Naive thymus-derived CD4-positive, alpha-beta T cell (primary cell): ENCODE measurements around the gene USPL1. TPM values are rescaled to one million over a fixed set of nuclear protein-coding genes. Genes with fewer than 3 reads are reported as not detected.

ENCODE experiments used
- ATAC-seq: fragments of 150-1000 bp; cut with Tn5 transposase; 2 replicates; pipeline ENCODE4 v1.10.0; 2021; ENCODE audit warnings: mild to moderate bottlenecking, moderate library complexity
- CTCF ChIA-PET: fragments of 350-600 bp; sonication (Branson Sonifier 250); formaldehyde crosslinking; loops from one replicate; lab custom pipeline; 2021; ENCODE audit warnings: antibody characterized with exemption; lab: Charles Lee
- POLR2A ChIA-PET: fragments of 350-600 bp; sonication (Branson Sonifier 250); formaldehyde crosslinking; loops from one replicate; lab custom pipeline; 2021; ENCODE audit warnings: antibody characterized with exemption, inconsistent platforms; lab: Charles Lee
- DNase-seq, 9 donors: peaks; one replicate each; pipeline versions ENCODE4 v3.0.0 to v3.0.0-alpha.2; 2020 to 2022; ENCODE audit warnings: mixed read lengths in 1 of 9
- H3K27ac ChIP-seq: one replicate; pipeline ENCODE4 v1.7.0; 2013; ENCODE audit warnings: mild to moderate bottlenecking, low read depth, low read length, moderate library complexity
- H3K27me3 ChIP-seq, 2 donors: one replicate each; pipeline ENCODE4 v1.7.0; 2013; ENCODE audit warnings: low read length in 2 of 2, mild to moderate bottlenecking in 2 of 2, moderate library complexity in 2 of 2; ENCODE audit not compliant: control insufficient read depth in 2 of 2, insufficient read depth in 2 of 2
- H3K36me3 ChIP-seq, 3 experiments: 1 replicate in 2 of 3; 2 replicates in 1 of 3; pipeline ENCODE4 v1.7.0; 2013; ENCODE audit warnings: low read length in 3 of 3, mild to moderate bottlenecking in 3 of 3, moderate library complexity in 1 of 3; ENCODE audit not compliant: insufficient read depth in 3 of 3, control insufficient read depth in 2 of 3
- H3K4me1 ChIP-seq, 2 donors: one replicate each; pipeline ENCODE4 v1.7.0; 2013; ENCODE audit warnings: low read length in 2 of 2, mild to moderate bottlenecking in 2 of 2, moderate library complexity in 1 of 2; ENCODE audit not compliant: control insufficient read depth in 2 of 2, insufficient read depth in 2 of 2
- H3K4me3 ChIP-seq: 2 replicates; pipeline ENCODE4 v1.7.0; 2013; ENCODE audit warnings: mild to moderate bottlenecking, low read length
- H3K9me3 ChIP-seq, 3 experiments: 1 replicate in 2 of 3; 2 replicates in 1 of 3; pipeline ENCODE4 v1.7.0; 2013; ENCODE audit warnings: low read length in 3 of 3; ENCODE audit not compliant: control insufficient read depth in 2 of 3
- H3K27ac Mint-ChIP-seq, 9 donors: one replicate each; pipeline ENCODE4 v1.8.0; 2020 to 2022; ENCODE audit warnings: mixed read lengths in 9 of 9, mild to moderate bottlenecking in 8 of 9, moderate library complexity in 5 of 9, inconsistent platforms in 2 of 9
- H3K27me3 Mint-ChIP-seq, 5 donors: one replicate each; pipeline ENCODE4 v1.8.0; 2021 to 2022; ENCODE audit warnings: mixed read lengths in 5 of 5, mild to moderate bottlenecking in 1 of 5
- H3K36me3 Mint-ChIP-seq, 5 donors: one replicate each; pipeline ENCODE4 v1.8.0; 2020 to 2022; ENCODE audit warnings: mixed read lengths in 5 of 5, mild to moderate bottlenecking in 3 of 5, inconsistent platforms in 1 of 5
- H3K4me1 Mint-ChIP-seq, 7 donors: one replicate each; pipeline ENCODE4 v1.8.0; 2020 to 2022; ENCODE audit warnings: mixed read lengths in 7 of 7, mild to moderate bottlenecking in 3 of 7, inconsistent platforms in 1 of 7
- H3K4me3 Mint-ChIP-seq, 10 donors: one replicate each; pipeline ENCODE4 v1.8.0; 2020 to 2022; ENCODE audit warnings: mild to moderate bottlenecking in 10 of 10, mixed read lengths in 10 of 10, moderate library complexity in 6 of 10, inconsistent platforms in 2 of 10
- H3K9me3 Mint-ChIP-seq, 11 donors: one replicate each; pipeline ENCODE4 v1.8.0; 2020 to 2022; ENCODE audit warnings: mixed read lengths in 11 of 11, mild to moderate bottlenecking in 4 of 11, inconsistent platforms in 1 of 11, moderate library complexity in 1 of 11
- intact Hi-C, 2 donors: fragments of 100-400 bp; cut with micrococcal nuclease; formaldehyde crosslinking; loops; one replicate each; pipeline ENCODE4 v1.15.1; 2023
- polyA plus RNA-seq, 2 donors: library from polyadenylated mRNA; unstranded; fragments of 300-500 nt; fragmentation: Illumina TruSeq; gene quantifications; one replicate each; pipeline ENCODE4 v1.2.3, GENCODE V29; 2021
- total RNA-seq, 6 experiments: library from RNA in 5 of 6; stranded (reverse) in 5 of 6; gene quantifications; 1 replicate in 5 of 6; 2 replicates in 1 of 6; pipeline ENCODE4 v1.2.3 and lab custom pipeline; 2021 to 2026

The USPL1 gene
- total and polyA plus RNA-seq, 7 experiments from 2014 or later = 17.4 to 34.7 (median 26.6) TPM

DNA sequence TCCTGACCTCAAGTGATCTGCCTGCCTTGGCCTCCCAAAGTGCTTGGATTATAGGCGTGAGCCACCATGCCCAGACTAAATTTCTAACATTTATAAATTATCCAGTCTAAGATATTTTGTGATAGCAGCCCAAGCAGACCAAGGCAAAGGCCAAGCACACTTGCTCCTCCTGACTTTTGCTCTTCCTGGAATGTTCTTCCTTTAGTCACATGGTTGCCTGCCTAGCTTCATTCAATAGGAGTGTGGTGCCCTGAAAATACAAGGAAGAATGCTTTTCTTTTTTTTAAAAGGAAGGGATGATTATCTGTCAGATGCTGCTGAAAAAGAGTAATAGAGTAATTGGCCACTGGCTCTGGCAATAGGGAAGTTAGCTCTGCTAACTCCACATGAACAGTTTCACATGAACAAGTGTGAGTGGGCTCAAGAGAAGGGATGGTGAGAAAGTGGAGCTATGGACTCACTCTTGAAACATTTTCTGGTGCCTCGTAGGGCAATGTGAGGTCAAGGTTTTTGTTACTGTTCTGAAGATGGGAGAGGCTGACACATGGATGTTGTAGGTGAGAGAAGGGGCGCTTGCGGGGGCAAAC, 47.1 kb downstream of the USPL1 start:
- intact Hi-C loops = no loop called here
- H3K36me3 ChIP-seq = no peaks in the 10 kb centered on the region
- no peaks in the 10 kb centered on the region for H3K27me3 ChIP-seq
- H3K4me1 Mint-ChIP-seq = peaks cover 0 to 8% (median 0%) of the 10 kb centered on the region in 7 donors
- ChIA-PET CTCF (no interaction called here), POLR2A (no interaction called here)
- DNase-seq (no peak), ATAC-seq (no peak)
- H3K27me3 Mint-ChIP-seq = no peaks in the 10 kb centered on the region
- H3K4me3 Mint-ChIP-seq = no peak overlapping the region
- H3K27ac ChIP-seq = no peak overlapping the region
- peaks cover 0 to under 1% (median 0%) of the 10 kb centered on the region in 5 donors for H3K36me3 Mint-ChIP-seq
- H3K9me3 ChIP-seq = no peaks in the 10 kb centered on the region
- no peak overlapping the region for H3K27ac Mint-ChIP-seq
- peaks cover 0 to 4% of the 10 kb centered on the region in 2 donors for H3K4me1 ChIP-seq
- no peaks in the 10 kb centered on the region for H3K9me3 Mint-ChIP-seq
- no peak overlapping the region for H3K4me3 ChIP-seq

DNA sequence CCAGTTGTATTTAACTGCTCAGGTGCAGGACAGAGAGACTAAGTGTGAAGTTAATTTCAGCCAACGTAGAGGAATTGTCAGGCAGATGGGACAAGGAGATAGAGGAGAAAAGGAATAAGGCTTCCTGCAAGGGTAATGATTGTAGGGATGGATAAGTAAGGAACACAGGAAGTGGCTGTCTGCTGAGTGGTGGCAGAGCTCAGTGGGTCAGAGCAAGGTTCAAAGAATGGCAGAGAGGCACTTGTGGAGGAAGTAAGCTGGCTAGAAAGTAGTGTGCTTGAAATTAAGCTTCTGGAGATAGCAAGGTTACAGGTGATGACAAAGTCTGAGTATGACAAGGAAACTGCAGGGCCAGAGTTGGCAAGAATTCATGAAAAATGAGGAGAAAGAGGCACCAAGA, 47.9 kb downstream of the USPL1 start:
- no peak for ATAC-seq

DNA sequence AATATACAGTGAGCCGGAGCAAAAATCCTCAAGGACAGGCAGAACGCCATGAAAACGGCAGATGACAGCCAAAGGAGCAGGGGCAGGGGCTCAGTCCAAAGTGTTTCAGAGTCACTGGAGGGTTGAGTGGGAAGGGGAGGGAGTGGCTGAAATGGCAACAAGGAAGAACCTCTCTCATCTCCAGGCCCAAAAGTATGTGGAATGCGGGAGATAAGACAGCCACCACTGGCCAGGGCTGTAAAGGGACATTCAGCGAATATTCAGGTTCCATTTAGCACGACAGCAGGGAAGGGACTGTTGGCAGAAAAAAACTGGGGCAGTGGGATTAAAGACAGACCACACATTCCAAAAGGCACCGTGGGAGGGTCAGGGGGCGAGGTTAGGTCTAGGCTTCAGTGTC, 48.4 kb downstream of the USPL1 start:
- peak overlapping the region in 1 of 9 donors; percentile 80 for H3K27ac Mint-ChIP-seq
- ATAC-seq = no peak
- POLR2A ChIA-PET = no interaction called here

More for the DNA sequence above, 47.9 kb downstream of the USPL1 start:
- POLR2A ChIA-PET = no interaction called here
- H3K4me1 ChIP-seq = peaks cover 0 to 4% of the 10 kb centered on the region in 2 donors
- H3K27ac ChIP-seq = no peak overlapping the region
- no peaks in the 10 kb centered on the region for H3K27me3 ChIP-seq
- intact Hi-C loops = no loop called here
- no peak for DNase-seq
- H3K27me3 Mint-ChIP-seq = no peaks in the 10 kb centered on the region
- CTCF ChIA-PET = no interaction called here
- no peaks in the 10 kb centered on the region for H3K36me3 ChIP-seq
- no peak overlapping the region for H3K4me3 Mint-ChIP-seq
- H3K9me3 Mint-ChIP-seq = no peaks in the 10 kb centered on the region
- peaks cover 0 to 8% (median 0%) of the 10 kb centered on the region in 7 donors for H3K4me1 Mint-ChIP-seq
- H3K4me3 ChIP-seq = no peak overlapping the region
- H3K9me3 ChIP-seq = no peaks in the 10 kb centered on the region
- H3K36me3 Mint-ChIP-seq = no peaks in the 10 kb centered on the region
- H3K27ac Mint-ChIP-seq = no peak overlapping the region

DNA sequence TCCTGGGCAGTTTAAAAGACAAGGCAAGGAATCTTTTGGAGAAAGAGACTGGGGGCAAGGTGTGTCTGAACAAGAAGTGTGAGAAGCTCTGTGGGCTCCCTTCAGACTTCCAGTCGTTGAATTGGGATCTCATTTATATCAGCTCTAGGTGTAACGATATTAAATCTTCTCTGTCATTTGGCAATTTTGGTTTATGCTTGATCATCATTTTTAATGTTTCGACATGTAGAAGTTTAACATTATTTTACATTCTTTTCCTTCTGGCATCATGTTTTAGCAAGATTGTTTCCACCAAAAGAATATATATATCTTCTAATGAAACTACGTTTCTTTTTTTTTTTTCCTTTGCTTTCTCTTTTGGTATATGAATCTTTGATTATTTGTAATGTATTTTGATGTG, 49.3 kb downstream of the USPL1 start:
- H3K27me3 Mint-ChIP-seq = peaks cover 0 to 5% (median 0%) of the 10 kb centered on the region in 5 donors
- DNase-seq = no peak
- no peaks in the 10 kb centered on the region for H3K9me3 Mint-ChIP-seq
- no peaks in the 10 kb centered on the region for H3K36me3 Mint-ChIP-seq
- Histone ChIP-seq H3K36me3 (no peaks in the 10 kb centered on the region), H3K4me3 (no peak overlapping the region), H3K9me3 (no peaks in the 10 kb centered on the region), H3K27me3 (no peaks in the 10 kb centered on the region), H3K27ac (no peak overlapping the region), H3K4me1 (peaks cover 0 to 4% of the 10 kb centered on the region in 2 donors)
- intact Hi-C loops = no loop called here
- ChIA-PET CTCF (interaction anchor here (0.7 kb wide), 1 partner anchor 160 kb away, joined by 5 read pairs; no protein-coding TSS in a partner anchor), POLR2A (no interaction called here)
- H3K4me1 Mint-ChIP-seq = peaks cover 0 to 8% (median 4%) of the 10 kb centered on the region in 7 donors
- no peak for ATAC-seq
- no peak overlapping the region for H3K27ac Mint-ChIP-seq
- H3K4me3 Mint-ChIP-seq = no peak overlapping the region

More for the DNA sequence above, 48.4 kb downstream of the USPL1 start:
- Histone ChIP-seq H3K27ac (no peak overlapping the region), H3K36me3 (no peaks in the 10 kb centered on the region), H3K9me3 (no peaks in the 10 kb centered on the region), H3K27me3 (no peaks in the 10 kb centered on the region), H3K4me3 (no peak overlapping the region), H3K4me1 (peaks cover 0 to 4% of the 10 kb centered on the region in 2 donors)
- no peak for DNase-seq
- CTCF ChIA-PET = no interaction called here
- Mint-ChIP-seq H3K4me1 (peaks cover 0 to 8% (median 0%) of the 10 kb centered on the region in 7 donors), H3K36me3 (no peaks in the 10 kb centered on the region), H3K9me3 (no peaks in the 10 kb centered on the region), H3K4me3 (no peak overlapping the region), H3K27me3 (peaks cover 0 to 4% (median 0%) of the 10 kb centered on the region in 5 donors)
- intact Hi-C loops = no loop called here

DNA sequence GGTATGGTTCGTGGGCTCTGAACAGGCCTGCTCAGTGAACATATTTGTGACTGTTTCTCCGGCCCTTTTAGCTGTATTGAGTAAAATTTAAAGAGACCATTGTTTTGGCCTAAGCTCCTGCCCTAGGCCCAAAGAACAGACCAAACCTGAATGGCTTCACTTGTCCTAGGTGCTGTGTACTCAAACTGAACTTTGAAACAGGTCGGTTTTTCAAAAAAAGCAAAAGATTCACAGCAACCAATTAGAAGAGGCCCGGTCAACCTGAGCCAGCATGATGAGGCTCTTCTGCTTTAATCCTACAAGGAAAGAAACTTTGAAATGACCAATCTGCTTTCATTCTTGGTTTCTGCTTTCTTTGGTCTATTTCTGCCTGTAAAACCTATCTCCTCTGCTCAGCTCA, 50.6 kb downstream of the USPL1 start:
- peaks cover under 1 to 4% of the 10 kb centered on the region in 2 donors for H3K4me1 ChIP-seq
- H3K27ac ChIP-seq = no peak overlapping the region
- CTCF ChIA-PET = no interaction called here
- H3K9me3 Mint-ChIP-seq = no peaks in the 10 kb centered on the region
- peaks cover 0 to 16% (median 2%) of the 10 kb centered on the region in 7 donors for H3K4me1 Mint-ChIP-seq
- POLR2A ChIA-PET = interaction anchor here (1.4 kb wide), 1 partner anchor 51 kb away, joined by 3 read pairs; no protein-coding TSS in a partner anchor
- ATAC-seq (no peak), DNase-seq (no peak)
- H3K27me3 ChIP-seq = no peaks in the 10 kb centered on the region
- intact Hi-C loops = no loop called here
- no peaks in the 10 kb centered on the region for H3K9me3 ChIP-seq
- no peak overlapping the region for H3K4me3 ChIP-seq
- no peaks in the 10 kb centered on the region for H3K36me3 ChIP-seq
- peaks cover 0 to 5% (median 0%) of the 10 kb centered on the region in 5 donors for H3K27me3 Mint-ChIP-seq
- no peaks in the 10 kb centered on the region for H3K36me3 Mint-ChIP-seq
- H3K27ac Mint-ChIP-seq = no peak overlapping the region
- no peak overlapping the region for H3K4me3 Mint-ChIP-seq

DNA sequence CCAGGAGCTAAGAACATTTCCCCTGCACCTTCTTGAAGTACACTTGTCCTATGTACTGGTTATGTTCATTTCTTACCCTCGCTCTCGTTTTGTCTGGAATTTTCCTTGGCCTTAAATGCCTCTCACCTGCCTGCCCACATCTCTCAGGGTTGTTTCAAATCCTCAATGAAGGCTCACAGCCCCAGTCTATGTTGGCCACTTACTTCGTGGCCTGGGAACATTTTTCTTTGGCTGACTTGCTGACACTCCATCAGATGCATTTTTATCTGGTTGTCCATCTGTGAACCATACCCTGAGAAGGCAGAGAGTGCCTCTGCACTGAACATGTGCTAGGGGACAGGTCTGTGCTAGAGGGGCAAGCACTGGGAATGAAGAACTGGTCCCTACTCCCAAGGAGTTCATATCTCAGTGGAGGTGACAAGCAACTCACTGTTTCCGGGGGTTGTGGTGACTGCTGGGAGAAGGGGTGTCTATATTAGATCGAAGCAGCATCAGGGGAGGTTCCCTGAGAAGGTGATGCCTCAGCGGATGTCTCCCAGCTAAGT, 53.6 kb downstream of the USPL1 start:
- no peaks in the 10 kb centered on the region for H3K36me3 ChIP-seq
- H3K27ac Mint-ChIP-seq = peak overlapping the region in 4 of 9 donors; percentile 12 to 86 (median 55)
- H3K4me1 Mint-ChIP-seq = peaks cover 2 to 32% (median 13%) of the 10 kb centered on the region in 7 donors
- peak overlapping the region in 2 of 10 donors; percentile 44 to 46 for H3K4me3 Mint-ChIP-seq
- no peaks in the 10 kb centered on the region for H3K9me3 ChIP-seq
- peaks cover 0 to 5% of the 10 kb centered on the region in 2 donors for H3K4me1 ChIP-seq
- peaks cover 0 to 22% (median 0%) of the 10 kb centered on the region in 5 donors for H3K27me3 Mint-ChIP-seq
- no peaks in the 10 kb centered on the region for H3K36me3 Mint-ChIP-seq
- ATAC-seq = no peak
- no peaks in the 10 kb centered on the region for H3K27me3 ChIP-seq
- H3K27ac ChIP-seq = no peak overlapping the region
- POLR2A ChIA-PET = interaction anchor here (2.0 kb wide), 1 partner anchor 53 kb away, joined by 8 read pairs; the partner anchor contains the start of gene USPL1
- CTCF ChIA-PET = interaction anchor here (0.9 kb wide), 1 partner anchor 135 kb away, joined by 4 read pairs; no protein-coding TSS in a partner anchor
- H3K4me3 ChIP-seq = no peak overlapping the region
- no peak for DNase-seq
- intact Hi-C loops = loop anchor here (5.0 to 10.0 kb wide), 4 partner anchors 207 to 819 kb away; partner anchors contain the start of genes HMGB1 (in 1 of the 2) and UBL3 (in 1 of the 2)
- peaks cover 0 to 8% (median 0%) of the 10 kb centered on the region in 11 donors for H3K9me3 Mint-ChIP-seq
